Neural progenitor cell (in vitro differentiated cells): Measurements from ENCODE around the gene JMJD7. TPM values are rescaled to one million over a fixed set of nuclear protein-coding genes. Genes with fewer than 3 reads are reported as not detected.

Source experiments
- DNase-seq: peaks from one replicate; pipeline ENCODE4 v3.0.0-alpha.2; 2016; ENCODE audit warnings: low spot score
- H2AFZ ChIP-seq: fragments of 200-600 bp; sonication (generic); replicated peaks from 2 replicates; pipeline ENCODE4 v1.6.1; 2016; ENCODE audit warnings: antibody characterized with exemption
- H3F3A ChIP-seq: fragments of 200-600 bp; sonication (generic); 2 replicates; pipeline ENCODE4 v1.6.1; 2016; ENCODE audit warnings: antibody characterized with exemption, low read depth
- H3K27ac ChIP-seq: fragments of 200-600 bp; sonication (generic); 2 replicates; pipeline ENCODE4 v1.5.1; 2016; ENCODE audit warnings: mild to moderate bottlenecking
- H3K27me3 ChIP-seq: fragments of 200-600 bp; sonication (generic); 2 replicates; pipeline ENCODE4 v1.6.1; 2016; ENCODE audit warnings: mild to moderate bottlenecking, moderate library complexity
- H3K36me3 ChIP-seq: fragments of 200-600 bp; sonication (generic); 2 replicates; pipeline ENCODE4 v1.5.1; 2016
- H3K4me1 ChIP-seq: fragments of 200-600 bp; sonication (generic); 2 replicates; pipeline ENCODE4 v1.6.1; 2016; ENCODE audit warnings: mixed run types
- H3K4me2 ChIP-seq: fragments of 200-600 bp; sonication (generic); 2 replicates; pipeline ENCODE4 v1.6.1; 2016
- H3K4me3 ChIP-seq: fragments of 200-600 bp; sonication (generic); 2 replicates; pipeline ENCODE4 v1.5.1; 2016
- H3K79me2 ChIP-seq: fragments of 200-600 bp; sonication (generic); 2 replicates; pipeline ENCODE4 v1.6.1; 2016; ENCODE audit warnings: low read depth
- H3K9ac ChIP-seq: fragments of 200-600 bp; sonication (generic); 2 replicates; pipeline ENCODE4 v1.6.1; 2016
- H3K9me3 ChIP-seq: fragments of 200-600 bp; sonication (generic); 2 replicates; pipeline ENCODE4 v1.5.1; 2016; ENCODE audit warnings: low read depth
- H4K20me1 ChIP-seq: fragments of 200-600 bp; sonication (generic); 2 replicates; pipeline ENCODE4 v1.6.1; 2016; ENCODE audit warnings: low read depth
- H3K27ac Mint-ChIP-seq: 3 replicates; pipeline ENCODE4 v1.8.0; 2021; ENCODE audit warnings: mixed read lengths
- H3K27me3 Mint-ChIP-seq: 2 replicates; pipeline ENCODE4 v1.8.0; 2022; ENCODE audit warnings: low read depth, mild to moderate bottlenecking, inconsistent platforms, moderate library complexity, mixed read lengths; ENCODE audit not compliant: insufficient read depth
- H3K36me3 Mint-ChIP-seq: 3 replicates; pipeline ENCODE4 v1.8.0; 2021; ENCODE audit warnings: mixed read lengths
- H3K4me1 Mint-ChIP-seq: 3 replicates; pipeline ENCODE4 v1.8.0; 2021; ENCODE audit warnings: mixed read lengths
- H3K4me3 Mint-ChIP-seq: 3 replicates; pipeline ENCODE4 v1.8.0; 2021; ENCODE audit warnings: mild to moderate bottlenecking, moderate library complexity, mixed read lengths
- H3K9me3 Mint-ChIP-seq: 3 replicates; pipeline ENCODE4 v1.8.0; 2020; ENCODE audit warnings: mixed read lengths
- EZH2 ChIP-seq: fragments of 200-600 bp; sonication (generic); IDR thresholded peaks from 2 replicates; pipeline ENCODE4 v1.6.1; 2017; ENCODE audit warnings: antibody characterized with exemption, mild to moderate bottlenecking, moderate library complexity
- EZH2phosphoT487 ChIP-seq: fragments of 200-600 bp; sonication (generic); IDR thresholded peaks from 2 replicates; pipeline ENCODE4 v1.6.1; 2017; ENCODE audit warnings: antibody characterized with exemption
- total RNA-seq: library from RNA; depleted of rRNA; stranded (reverse); fragments of >200 nt; gene quantifications from 2 replicates; pipeline ENCODE4 v1.2.3, GENCODE V29; 2015; ENCODE audit warnings: low replicate concordance
- TF ChIP-seq, protein P1 (sequence below): fragments of 200-600 bp; sonication (generic); IDR thresholded peaks from 2 replicates; pipeline ENCODE4 v1.5.1; 2017; ENCODE audit warnings: antibody characterized with exemption, mild to moderate bottlenecking

The JMJD7 gene
- total RNA-seq, 1 donor from 2014 or later: 13.4 TPM

DNA sequence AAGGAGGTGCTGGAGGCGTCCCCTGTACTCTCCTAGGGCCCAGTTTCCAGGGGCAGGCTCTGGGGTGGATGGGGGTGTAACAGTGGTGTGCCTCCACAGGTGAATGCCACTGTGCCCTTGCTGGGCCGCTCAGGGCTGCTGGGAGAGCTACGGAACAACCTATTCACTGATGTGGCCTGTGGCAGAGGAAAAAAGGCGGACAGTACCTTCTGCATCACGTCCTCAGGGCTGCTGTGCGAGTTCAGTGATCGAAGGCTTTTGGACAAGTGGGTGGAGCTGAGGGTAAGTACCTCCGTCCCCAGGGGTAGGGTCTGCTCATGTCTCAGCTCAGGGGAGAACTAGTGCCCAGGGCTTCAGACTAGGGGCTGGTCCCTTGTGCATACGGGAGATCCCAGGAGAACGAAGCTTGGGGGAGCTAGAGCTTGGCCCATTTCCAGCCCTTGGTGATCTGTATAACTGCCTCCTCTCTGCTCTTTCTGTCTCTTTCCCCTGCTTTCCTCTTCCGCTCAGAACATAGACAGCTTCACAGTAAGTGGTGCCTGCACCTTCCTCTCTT, 15.0 kb upstream of the JMJD7 start:
- TF ChIP-seq, protein P1, sequence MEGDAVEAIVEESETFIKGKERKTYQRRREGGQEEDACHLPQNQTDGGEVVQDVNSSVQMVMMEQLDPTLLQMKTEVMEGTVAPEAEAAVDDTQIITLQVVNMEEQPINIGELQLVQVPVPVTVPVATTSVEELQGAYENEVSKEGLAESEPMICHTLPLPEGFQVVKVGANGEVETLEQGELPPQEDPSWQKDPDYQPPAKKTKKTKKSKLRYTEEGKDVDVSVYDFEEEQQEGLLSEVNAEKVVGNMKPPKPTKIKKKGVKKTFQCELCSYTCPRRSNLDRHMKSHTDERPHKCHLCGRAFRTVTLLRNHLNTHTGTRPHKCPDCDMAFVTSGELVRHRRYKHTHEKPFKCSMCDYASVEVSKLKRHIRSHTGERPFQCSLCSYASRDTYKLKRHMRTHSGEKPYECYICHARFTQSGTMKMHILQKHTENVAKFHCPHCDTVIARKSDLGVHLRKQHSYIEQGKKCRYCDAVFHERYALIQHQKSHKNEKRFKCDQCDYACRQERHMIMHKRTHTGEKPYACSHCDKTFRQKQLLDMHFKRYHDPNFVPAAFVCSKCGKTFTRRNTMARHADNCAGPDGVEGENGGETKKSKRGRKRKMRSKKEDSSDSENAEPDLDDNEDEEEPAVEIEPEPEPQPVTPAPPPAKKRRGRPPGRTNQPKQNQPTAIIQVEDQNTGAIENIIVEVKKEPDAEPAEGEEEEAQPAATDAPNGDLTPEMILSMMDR: no peak
- TF ChIP-seq EZH2 (no peak), EZH2phosphoT487 (no peak)
- Histone ChIP-seq H3K9ac (no peak overlapping the region), H3K4me1 (no peaks in the 10 kb centered on the region), H3K27ac (no peak overlapping the region), H3K36me3 (no peaks in the 10 kb centered on the region), H3K9me3 (no peaks in the 10 kb centered on the region), H4K20me1 (no peaks in the 10 kb centered on the region), H3K4me3 (no peak overlapping the region), H3K27me3 (no peaks in the 10 kb centered on the region), H3F3A (no peaks in the 10 kb centered on the region), H3K79me2 (no peaks in the 10 kb centered on the region), H2AFZ (no peak overlapping the region), H3K4me2 (no peak overlapping the region)
- H3K4me3 Mint-ChIP-seq: no peak overlapping the region
- no peaks in the 10 kb centered on the region for H3K27me3 Mint-ChIP-seq
- peaks cover 4% of the 10 kb centered on the region for H3K4me1 Mint-ChIP-seq
- DNase-seq: no peak
- H3K27ac Mint-ChIP-seq: no peak overlapping the region
- H3K36me3 Mint-ChIP-seq: peaks cover 16% of the 10 kb centered on the region
- no peaks in the 10 kb centered on the region for H3K9me3 Mint-ChIP-seq

DNA sequence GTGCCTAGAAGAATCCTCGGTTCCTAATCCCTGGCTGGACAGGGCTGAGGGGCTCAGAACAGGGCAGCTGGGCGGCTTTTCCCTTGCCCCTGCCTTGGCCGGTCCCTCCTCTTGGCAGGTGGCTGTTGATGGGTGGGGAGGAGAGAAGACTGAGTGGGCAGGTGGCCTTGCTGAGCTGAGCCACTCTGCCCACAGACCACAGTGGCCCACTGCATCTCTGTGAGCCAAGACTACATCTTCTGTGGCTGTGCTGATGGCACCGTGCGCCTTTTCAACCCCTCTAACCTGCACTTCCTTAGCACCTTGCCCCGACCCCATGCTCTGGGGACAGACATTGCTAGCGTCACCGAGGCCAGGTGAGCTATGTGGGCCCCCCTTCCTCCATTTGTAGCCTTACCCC, 14.5 kb upstream of the JMJD7 start:
- Mint-ChIP-seq H3K27me3 (no peaks in the 10 kb centered on the region), H3K4me3 (no peak overlapping the region), H3K27ac (no peak overlapping the region), H3K36me3 (peaks cover 20% of the 10 kb centered on the region), H3K9me3 (no peaks in the 10 kb centered on the region), H3K4me1 (peaks cover 4% of the 10 kb centered on the region)
- no peaks in the 10 kb centered on the region for H3K4me1 ChIP-seq
- TF ChIP-seq EZH2phosphoT487: no peak
- TF ChIP-seq, protein P1: no peak
- TF ChIP-seq EZH2: no peak
- no peaks in the 10 kb centered on the region for H4K20me1 ChIP-seq
- no peak overlapping the region for H3K4me2 ChIP-seq
- no peak overlapping the region for H3K4me3 ChIP-seq
- no peak overlapping the region for H3K27ac ChIP-seq
- H3K27me3 ChIP-seq: no peaks in the 10 kb centered on the region
- no peaks in the 10 kb centered on the region for H3K9me3 ChIP-seq
- H3K79me2 ChIP-seq: no peaks in the 10 kb centered on the region
- H3K36me3 ChIP-seq: no peaks in the 10 kb centered on the region
- H2AFZ ChIP-seq: no peak overlapping the region
- no peak overlapping the region for H3K9ac ChIP-seq
- no peaks in the 10 kb centered on the region for H3F3A ChIP-seq
- no peak for DNase-seq

DNA sequence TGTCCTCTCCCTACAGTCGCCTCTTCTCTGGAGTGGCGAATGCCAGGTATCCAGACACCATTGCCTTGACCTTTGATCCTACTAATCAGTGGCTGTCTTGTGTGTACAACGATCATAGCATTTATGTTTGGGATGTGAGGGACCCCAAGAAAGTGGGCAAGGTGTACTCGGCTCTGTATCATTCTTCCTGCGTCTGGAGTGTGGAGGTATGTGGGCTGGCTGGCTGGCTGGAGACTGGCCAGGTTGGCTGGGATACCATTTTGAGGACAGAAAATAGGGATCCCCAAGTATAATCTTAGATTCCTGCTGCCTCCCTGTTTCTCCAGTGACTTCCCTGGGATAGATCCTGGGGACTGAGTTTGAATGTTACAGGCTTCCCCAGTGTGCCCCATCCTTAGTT, 13.4 kb upstream of the JMJD7 start:
- TF ChIP-seq, protein P1: no peak
- TF ChIP-seq EZH2phosphoT487 (no peak), EZH2 (no peak)
- Mint-ChIP-seq H3K4me1 (peaks cover 4% of the 10 kb centered on the region), H3K36me3 (peaks cover 27% of the 10 kb centered on the region), H3K27me3 (no peaks in the 10 kb centered on the region), H3K27ac (no peak overlapping the region), H3K9me3 (no peaks in the 10 kb centered on the region), H3K4me3 (no peak overlapping the region)
- no peaks in the 10 kb centered on the region for H3K9me3 ChIP-seq
- no peak overlapping the region for H3K4me2 ChIP-seq
- H3K4me3 ChIP-seq: no peak overlapping the region
- H3K9ac ChIP-seq: no peak overlapping the region
- no peak for DNase-seq
- no peaks in the 10 kb centered on the region for H4K20me1 ChIP-seq
- no peaks in the 10 kb centered on the region for H3K27me3 ChIP-seq
- no peak overlapping the region for H3K27ac ChIP-seq
- no peaks in the 10 kb centered on the region for H3K79me2 ChIP-seq
- no peaks in the 10 kb centered on the region for H3F3A ChIP-seq
- H3K36me3 ChIP-seq: no peaks in the 10 kb centered on the region
- no peaks in the 10 kb centered on the region for H3K4me1 ChIP-seq
- H2AFZ ChIP-seq: no peak overlapping the region
